ENCODE data around the gene GMPR2.
A peak's percentile ranks its signal among the peaks of the same experiment; 100 is the strongest.

Gene GMPR2

DNA sequence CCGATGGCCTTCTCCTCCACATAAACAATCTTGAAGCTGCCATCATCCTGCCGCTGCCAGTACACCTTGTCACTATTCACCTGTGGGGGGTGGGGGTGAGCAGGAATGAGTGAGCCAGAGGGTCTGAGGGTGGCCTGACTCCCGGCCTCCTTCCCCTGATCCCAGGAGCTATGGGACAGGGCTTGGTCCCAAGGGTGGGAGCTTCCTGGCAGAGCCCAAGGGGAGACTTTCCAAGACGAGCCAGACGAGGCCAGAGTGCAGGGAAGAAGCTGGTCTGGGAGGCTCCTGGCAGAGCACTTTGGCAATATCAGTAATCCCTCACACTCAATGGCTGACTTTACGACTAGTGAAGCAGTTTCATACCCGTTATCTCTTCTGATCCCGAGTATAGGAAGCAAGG is 22.7 kb downstream of the GMPR2 start:
- no peak for DNase-seq

DNA sequence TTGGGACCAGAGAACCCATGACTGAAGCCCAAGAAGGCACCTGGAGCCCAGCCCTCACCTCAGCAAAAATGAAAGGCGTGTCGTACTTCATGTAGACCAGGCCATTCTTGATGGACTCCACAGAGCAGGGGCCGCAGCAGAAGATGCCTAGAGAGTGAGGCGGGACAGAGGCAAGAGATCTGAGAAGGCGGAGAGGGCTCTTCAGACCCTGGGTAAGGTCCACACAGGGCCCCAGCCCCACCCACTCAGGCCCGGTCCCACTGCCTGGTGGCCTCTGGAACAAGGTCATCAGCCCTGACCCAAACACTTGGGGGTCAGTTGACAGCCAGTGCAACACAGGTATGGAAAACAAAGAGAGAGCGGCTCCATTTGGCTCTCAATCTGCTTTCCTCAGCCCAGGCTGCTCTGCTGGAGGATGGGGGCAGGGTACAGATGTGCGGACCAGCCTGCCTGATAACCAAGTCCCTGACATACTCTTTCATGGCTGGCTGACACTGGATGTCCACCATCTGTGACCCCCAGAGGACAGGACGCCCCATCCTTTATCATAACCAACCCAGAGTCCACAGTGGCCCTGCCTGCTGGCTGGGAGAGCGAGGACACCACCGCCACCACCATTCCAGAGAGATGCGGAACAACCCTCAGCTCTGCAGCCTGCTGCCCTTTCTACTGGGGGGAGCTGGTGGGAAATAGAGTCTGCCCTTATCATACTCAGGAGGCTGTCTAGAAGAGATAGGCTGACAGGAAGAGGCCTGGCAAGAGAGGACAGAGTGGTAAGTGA is 23.4 kb downstream of the GMPR2 start:
- no peak for DNase-seq

DNA sequence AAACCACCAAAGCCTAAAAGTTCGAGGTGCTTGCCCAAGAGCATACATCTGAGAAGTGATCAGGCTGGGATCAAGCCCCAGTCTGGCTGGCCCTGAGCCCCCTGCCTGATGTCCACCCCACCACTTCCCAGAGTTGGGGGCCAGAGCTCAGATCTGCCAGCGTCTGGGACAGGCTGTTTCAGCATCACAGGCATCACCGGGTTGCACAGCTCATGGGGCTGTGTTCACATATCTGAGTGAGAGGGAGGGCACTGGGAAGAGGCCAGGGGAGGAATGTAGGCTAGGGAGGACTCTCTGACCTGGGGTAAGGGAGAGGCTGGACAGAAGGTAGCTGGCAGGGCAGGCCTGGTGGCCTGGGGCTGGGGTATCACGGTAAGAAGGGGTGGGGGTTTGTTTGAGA is 24.2 kb downstream of the GMPR2 start:
- DNase-seq, result no peak

DNA sequence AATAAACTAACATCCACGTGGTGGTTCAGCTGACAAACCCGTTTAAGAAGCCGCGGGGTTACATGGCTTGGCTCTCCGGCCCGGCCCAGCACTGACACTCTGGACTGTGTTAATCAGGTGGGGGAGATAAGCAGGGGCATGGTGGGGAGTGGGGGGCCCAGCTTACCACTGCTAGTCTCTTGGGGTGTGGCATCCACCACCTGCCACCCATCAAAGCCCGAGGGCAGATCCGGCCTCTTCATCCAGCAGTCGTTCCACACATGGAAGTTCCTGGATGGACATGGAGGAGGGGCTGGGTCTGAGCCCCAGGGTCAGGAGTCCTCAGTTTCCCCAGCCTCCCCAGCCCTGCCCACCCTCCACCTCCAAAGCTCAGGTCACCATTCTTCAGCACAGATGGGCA is 25.4 kb downstream of the GMPR2 start:
- DNase-seq, result no peak

DNA sequence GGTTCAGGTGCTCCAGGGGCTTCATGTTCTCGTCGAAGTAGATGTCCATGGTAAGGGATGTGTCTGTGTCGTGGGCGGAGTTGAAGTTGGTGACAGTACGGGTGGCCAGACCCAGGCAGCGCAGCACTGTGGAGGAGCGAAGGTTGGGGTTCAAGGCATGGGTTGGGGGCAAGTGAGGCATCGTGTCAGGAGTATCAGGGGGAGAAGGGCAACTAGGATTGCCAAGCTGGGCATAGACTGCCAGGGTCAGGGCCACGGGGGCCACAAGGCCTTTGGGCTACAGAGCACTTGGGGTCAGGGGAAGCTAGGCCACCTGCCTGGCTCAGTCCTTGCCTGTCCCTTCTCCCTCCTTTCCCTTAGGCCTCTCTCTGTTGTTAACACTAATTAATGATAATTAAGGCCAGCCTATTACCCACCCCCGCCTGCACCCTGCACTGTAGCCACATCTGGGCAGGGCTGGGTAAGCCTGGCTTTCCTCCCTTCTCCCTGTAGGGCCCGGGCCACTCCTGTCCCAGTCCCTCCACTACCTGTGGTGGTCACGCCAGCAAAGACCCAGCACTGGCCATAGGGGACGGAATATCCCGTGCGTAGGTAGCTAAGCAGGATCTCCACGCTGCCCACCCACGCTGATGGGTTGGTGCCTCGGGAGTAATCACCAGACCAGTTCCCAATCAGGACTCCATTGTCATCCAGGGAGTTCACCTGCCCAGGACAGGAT is 26.0 kb downstream of the GMPR2 start:
- DNase-seq, result no peak

DNA sequence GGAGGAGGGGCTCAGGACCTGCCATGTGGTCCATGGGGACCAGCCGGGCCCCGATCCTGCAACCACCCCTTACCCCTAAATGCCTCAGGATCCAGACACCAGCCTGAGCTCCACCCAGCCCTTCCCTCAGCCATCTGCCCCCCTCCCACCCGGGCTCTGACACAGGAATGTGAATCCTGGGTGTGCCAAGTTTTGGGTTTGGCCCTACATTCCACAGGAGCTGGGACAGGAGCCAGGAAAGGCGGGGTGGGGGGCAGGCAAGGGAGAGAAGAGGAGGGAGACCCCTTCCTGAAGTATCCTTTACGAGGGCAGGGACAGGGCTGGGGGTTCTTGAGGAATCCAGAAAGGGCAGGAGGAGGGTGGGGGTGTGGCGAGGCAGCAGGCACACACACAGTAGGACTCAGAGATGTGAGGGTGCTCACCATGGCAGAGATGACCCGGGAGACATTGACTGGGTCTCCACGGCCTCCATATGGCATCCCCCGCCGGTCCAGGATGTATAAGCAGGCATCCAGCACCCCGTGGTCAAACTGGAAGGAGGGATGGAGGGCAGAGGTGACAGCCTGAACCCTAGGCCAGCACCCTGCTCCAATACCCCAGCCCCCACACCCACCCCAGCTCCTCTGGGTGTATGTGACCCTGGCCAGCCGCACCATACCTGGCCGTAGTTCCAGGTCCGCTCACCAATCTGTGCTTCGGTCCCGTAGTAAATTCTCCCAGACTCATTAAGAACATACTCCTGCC is 26.7 kb downstream of the GMPR2 start:
- DNase-seq, result no peak

DNA sequence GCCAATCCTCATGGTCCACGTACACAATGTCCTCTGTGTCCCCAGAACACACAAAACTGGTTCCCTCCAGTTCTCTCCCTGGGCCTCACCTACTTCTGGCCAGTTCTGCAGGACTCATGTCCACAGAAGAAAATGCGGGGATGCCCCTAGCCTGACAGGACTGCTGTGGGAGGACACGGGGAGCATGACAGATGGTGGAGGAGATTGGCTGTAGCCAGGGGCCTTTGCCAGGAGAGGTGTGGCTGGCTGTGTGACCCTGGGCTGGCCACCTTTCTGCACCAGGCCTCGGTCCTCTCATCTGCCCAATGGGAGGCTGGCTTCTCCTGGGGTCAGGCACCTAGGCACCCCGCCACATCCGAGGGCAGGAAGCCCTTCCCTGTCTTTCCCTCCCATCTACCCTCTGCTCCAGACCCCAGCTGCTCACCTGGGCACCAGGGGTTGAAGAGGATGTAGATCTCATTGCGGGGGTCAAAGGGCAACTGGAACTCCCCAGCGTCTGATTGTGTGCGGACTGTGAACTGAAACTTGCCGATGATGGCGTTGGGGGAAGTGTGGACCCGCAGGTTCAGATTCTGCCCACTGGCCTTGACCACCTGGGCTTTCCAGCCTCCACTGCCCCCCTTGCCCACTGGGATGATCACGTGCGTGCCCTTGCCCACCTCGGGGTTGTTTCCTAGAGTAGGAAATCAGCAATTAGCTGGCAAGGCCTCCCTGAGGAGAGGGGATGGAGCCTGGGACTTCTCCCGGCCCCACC is 27.5 kb downstream of the GMPR2 start:
- DNase-seq, result no peak

DNA sequence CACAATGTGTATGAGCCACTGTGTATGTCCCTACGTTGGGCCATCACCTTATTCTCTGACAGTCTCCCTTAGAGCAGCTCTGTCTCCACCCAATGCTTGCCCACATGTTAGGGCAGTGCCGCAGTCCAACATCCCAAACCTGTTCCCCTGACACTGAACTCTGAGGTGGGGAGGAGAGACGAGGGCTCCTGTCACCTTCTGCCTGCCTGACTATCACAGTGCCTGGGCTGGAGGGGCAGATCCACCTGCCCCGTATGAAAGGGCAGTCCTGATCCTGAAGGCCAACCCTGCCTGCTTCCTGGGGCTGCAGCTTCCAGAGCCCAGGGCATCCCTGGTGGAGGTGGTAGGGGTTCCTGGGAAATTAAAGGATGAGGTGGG is 28.0 kb downstream of the GMPR2 start:
- DNase-seq, result no peak

DNA sequence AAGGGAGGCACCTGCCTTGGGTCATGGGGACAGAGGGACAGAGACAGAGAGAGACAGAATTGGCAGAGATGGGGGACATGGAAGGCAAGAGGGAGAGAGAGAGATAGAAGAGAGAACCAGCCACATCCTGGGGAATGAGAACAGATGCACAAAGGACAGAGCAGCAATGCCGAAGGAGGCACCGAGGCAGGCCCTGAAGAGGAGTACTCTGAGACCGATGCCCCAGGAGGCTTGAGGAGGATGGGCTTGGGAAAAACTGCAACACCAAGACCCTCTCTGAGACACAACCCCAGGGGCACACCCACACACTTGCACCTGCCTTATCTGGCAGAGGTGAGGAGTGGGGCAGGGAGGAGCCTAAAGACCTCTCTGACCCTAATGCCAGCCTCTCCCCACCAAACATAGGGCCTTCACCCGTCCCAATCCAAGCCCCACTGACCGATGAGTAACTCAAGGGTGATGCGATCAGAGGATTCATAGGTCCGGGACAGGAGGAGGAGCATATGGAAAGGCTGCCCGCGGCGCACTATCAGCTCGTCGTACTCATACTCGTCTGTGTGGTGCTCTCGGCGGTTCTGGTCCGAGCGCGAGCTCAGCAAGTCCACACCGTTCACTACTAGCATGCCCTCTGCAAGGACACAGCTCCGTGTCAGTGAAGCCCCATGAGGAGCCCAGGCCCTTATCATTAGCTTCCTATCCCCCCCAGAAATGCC is 28.7 kb downstream of the GMPR2 start:
- no peak for DNase-seq

DNA sequence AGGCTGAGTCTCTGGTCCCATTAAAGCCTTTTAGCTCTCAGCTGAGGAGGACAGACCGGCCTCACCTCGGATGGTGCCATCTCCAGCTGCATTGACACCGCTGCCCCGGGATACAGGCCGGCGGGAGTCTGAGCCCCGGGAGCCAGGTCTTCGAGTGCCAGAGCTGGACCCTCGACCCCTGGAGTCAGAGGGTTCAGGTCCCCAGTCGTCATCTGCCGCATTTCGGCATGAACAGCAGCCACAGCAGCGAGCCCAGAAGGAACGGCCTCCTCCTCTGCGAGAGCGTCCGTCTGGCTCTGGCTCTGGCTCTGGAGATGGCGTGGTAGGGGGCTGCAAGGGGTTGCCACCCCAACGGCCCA is 29.2 kb downstream of the GMPR2 start:
- no peak for DNase-seq

DNA sequence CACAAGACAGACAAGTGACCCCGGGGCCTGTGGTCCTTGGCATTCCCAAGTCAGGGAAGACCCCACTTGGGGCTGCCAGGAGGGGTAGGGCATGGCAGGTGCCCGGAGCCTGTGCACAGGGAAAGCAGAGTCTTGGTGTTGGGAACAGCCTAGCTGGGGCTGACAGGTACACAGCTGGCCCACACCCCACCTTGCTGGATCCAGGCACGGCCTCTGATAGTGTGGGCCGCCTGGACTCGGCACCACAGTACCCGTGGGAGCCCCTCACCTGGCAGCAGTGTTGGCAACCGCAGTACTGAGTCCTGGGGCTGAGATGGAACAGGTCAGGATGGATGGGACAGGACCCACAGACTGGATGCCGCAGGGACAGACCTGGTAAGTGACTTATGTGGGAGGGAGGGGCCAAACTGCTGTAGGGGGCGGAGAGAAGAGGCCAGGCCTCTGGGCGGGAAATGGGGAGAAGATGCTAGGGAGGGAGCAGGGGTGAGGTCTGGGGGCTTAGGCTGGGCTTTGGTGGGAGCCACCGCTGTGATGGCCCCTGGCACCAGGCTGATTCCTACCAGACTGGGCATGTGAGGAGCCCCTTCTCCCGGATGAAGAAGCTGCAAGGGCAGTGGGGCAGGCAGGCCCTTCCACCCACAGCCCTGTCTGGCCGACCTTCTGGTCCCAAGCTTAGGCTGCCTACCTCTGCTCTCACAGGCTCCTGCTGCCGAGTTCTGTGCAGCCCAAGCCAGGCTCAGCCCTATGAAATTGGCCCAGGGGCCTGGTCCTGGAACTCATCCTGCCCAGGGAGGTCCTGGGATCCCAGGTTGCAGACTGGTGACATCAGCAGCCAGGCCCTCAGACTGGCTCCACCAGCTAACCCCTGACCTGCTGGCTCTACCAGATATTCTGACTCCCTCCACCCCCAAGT is 30.3 kb downstream of the GMPR2 start, which contains the start of gene TGM1:
Gene TGM1, minus strand, starts transcription at position 357 of the 913 bp plus-strand sequence. CDS start 825 bp downstream, outside the sequence.
- no peak for DNase-seq

DNA sequence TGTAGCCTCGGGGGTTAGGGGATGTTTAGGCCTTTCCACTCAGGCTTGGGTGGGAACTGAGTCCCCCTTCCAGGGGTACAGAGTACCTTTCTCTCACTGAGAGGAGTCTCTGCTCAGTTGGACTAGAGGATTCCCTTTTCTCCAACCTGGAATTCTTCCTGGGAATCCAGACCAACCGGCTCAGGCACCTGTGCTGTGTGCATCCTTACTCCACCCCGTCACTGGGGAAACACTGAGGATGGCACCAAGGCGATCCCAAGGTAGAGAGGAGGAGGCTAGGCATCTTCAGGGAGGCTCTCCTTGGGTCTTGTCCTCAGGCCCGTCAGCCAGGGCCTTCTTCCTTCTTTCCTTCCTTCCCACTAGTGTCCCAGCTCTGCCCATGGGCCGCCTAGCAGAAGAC is 31.1 kb downstream of the GMPR2 start:
- no peak for DNase-seq

DNA sequence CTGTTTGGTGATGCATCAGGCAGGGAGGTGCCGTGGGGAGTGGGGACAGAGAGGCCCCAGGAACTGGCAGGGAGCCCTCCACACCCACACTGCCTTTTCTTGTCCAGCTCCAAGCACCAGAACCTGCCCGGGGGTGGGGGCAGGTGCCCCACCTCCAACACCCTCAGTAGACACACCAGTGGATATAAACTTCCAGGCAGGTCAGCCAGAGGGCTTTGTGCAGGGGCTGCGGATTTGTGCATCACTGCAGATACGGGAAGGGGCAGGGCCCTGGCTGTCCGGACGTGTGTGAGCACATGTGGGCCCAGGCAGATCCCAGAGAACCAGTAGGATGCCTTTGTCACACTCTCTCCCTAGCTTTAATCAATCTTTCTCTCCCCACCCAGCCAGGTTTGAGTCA is 31.6 kb downstream of the GMPR2 start:
- DNase-seq, result no peak

DNA sequence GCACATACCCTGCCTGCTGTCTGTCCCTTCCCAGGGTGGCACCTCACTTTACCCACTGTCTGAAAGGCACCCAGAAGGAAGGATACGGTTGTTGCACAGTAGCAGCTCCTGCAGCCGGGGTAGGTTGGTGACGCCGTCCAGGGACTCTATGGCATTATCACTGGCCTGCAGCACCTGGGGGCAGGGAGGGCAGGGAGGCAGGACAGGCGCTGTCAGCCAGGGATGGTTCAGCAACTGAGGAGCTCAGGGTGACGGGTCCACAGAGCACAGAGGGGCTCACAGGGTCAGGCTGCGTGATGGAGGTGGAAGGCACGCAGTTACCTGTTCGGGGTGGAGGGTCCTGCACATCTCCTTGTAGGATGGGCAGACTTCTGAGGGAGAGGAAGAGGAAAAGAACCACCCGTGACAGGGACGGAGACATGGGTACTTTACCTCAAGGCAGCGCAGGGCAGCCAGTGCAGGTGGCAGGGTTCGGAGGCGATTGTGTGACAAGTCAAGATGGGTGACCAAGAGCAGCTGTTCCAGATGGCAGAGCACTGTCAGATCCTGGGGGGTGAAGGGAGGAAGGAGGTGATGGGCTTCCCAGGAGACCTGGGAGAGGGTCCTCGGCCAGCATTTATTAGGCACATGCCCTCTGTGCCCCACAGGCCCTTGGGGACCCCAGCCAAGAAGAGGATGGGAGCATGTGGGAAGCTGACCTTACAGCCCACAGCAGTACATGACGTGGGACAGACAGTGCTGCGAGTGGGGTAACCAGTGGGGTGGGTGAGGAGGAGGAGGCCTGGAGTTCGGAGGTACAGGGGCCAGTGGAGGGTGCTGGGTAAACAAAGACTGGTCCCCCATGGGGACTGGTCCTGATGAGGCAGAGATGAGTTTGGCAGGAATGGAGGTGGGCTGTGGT is 33.9 kb downstream of the GMPR2 start:
- DNase-seq, result no peak

DNA sequence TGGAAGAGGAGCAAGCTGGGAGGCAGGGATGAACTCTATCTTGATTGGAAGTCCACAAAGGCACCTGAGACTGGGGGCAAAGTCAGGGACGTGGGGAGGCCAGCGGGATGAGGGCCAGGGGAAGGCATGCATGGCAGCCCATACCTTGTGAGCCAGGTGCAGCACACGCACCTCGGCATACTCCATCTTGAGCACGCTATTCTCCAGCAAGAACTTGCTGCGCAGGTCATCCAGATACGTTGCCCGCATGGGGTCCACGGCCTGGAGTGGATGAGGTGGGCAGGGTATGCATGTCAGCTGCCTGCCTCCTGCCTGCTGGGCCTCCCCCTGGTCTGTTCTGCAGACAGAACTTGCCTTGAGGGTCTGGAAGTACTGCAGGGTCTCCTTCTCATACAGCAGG is 34.8 kb downstream of the GMPR2 start:
- DNase-seq, result no peak

DNA sequence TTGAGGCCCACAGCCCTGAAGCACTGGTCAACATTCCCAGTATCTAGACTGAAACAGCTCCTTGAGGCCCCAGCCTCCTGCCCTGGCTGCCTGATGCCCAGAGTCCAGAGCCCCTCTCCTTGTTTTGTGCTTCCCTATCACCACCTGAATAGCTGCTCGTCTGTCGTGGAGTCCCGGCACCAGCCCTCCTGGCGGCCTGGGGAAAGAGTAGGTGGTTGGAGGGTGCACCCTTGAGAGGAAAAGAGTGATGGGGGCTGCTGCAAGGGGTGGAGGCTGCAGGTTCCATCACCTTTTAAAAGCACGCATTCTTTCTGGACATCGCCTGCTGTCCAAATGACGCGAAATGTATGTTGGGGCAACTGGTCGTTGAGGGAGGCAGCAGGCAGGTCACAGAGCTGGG is 35.5 kb downstream of the GMPR2 start:
- no peak for DNase-seq

DNA sequence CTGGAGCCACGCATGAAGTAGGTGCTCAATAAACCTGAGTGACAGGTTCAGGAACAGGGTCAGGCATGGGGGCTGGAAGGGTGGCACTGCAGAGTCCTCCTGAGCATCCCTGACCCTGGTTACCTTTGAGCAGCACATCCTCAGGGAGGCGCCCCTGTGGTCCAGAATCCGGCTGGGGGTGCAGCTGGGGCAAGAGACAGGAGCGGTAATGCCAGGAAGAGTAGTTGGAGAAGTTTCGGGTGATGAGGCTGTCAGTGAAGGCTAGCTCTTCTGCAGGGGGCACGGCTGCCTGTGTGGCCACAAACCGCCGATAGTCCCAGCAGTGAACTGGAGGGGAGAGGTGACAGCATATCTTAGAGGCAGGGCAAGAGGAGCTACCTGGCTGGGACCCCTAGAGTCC is 36.6 kb downstream of the GMPR2 start:
- DNase-seq, result no peak

DNA sequence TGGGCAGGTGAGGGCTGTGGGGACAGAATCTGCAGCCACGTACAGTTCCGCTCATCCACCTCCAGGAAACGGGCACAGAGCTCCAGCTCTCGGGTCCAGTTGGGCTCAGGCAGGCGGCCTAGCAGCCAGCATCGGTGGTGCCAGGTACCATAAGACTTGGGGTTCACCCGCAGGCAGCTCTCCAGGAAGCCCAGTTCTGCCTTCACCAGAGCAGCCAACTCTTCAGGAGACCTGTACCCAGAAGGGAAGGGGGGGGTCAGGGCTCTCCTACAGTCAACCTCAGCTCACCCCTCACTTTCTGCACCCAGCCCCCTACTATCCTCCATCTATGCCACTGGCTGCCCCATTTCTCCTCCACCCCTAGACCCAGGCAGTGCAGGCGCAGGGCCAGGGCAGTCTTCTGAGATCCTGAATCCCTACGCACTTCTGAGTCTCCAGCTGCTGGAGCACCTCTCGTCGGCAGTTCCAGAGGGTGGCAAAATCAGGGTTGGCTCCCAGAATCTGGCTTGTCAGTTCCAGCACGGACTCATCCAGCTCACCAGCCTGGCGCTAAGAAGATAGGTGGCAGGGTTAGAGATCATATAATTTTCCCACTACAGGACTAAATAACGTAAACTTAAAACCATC is 37.3 kb downstream of the GMPR2 start:
- no peak for DNase-seq

DNA sequence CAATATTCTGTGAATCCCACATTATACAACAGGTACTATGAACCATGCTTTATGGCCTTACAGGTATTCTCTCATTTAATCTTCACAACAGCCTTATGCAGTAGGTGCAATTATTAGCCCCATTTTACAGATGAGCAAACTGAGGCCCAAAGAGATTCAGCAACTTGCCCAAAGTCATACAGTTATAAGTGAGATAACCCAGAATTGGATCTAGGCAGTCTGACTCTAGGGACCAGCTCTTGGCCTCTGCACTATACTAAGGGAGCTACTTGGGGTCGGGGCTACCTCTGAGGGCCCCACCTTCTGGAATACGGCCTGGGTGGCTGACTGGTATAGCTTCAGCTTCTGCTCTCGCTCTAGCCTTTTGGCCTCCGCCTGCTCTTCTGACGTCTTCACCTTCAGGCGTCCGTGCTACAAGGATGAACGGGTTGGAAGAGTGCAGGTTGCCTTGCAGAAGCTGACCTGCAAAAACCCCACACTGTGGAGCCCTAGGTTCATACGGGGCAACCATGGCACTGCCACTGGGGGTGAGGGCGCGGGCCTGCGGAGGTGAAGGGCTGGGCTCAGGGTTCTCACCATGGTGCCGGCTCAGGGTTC is 37.9 kb downstream of the GMPR2 start:
- peak; percentile 53 for DNase-seq

Data from NCI-H146 (cell line).